Stimulated activated CD8-positive, alpha-beta memory T cell treated with anti-CD3 and anti-CD28 coated beads, Interleukin-7, amount 100 ng/mL, for 48 hours (primary cell): ENCODE measurements around the gene MAP3K6.
"Not testable (repeated sequence)": the region's sequence is repeated elsewhere in the genome, so short reads cannot be mapped to it uniquely, and the experiment has no call there.

ENCODE experiments used
- DNase-seq, 2 donors: peaks; one replicate each; pipeline ENCODE4 v3.0.0-alpha.2; 2020; ENCODE audit warnings: low read depth in 1 of 2; ENCODE audit errors: extremely low read depth in 1 of 2

MAP3K6 gene, protein sequence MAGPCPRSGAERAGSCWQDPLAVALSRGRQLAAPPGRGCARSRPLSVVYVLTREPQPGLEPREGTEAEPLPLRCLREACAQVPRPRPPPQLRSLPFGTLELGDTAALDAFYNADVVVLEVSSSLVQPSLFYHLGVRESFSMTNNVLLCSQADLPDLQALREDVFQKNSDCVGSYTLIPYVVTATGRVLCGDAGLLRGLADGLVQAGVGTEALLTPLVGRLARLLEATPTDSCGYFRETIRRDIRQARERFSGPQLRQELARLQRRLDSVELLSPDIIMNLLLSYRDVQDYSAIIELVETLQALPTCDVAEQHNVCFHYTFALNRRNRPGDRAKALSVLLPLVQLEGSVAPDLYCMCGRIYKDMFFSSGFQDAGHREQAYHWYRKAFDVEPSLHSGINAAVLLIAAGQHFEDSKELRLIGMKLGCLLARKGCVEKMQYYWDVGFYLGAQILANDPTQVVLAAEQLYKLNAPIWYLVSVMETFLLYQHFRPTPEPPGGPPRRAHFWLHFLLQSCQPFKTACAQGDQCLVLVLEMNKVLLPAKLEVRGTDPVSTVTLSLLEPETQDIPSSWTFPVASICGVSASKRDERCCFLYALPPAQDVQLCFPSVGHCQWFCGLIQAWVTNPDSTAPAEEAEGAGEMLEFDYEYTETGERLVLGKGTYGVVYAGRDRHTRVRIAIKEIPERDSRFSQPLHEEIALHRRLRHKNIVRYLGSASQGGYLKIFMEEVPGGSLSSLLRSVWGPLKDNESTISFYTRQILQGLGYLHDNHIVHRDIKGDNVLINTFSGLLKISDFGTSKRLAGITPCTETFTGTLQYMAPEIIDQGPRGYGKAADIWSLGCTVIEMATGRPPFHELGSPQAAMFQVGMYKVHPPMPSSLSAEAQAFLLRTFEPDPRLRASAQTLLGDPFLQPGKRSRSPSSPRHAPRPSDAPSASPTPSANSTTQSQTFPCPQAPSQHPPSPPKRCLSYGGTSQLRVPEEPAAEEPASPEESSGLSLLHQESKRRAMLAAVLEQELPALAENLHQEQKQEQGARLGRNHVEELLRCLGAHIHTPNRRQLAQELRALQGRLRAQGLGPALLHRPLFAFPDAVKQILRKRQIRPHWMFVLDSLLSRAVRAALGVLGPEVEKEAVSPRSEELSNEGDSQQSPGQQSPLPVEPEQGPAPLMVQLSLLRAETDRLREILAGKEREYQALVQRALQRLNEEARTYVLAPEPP (N-terminal part only)

DNA sequence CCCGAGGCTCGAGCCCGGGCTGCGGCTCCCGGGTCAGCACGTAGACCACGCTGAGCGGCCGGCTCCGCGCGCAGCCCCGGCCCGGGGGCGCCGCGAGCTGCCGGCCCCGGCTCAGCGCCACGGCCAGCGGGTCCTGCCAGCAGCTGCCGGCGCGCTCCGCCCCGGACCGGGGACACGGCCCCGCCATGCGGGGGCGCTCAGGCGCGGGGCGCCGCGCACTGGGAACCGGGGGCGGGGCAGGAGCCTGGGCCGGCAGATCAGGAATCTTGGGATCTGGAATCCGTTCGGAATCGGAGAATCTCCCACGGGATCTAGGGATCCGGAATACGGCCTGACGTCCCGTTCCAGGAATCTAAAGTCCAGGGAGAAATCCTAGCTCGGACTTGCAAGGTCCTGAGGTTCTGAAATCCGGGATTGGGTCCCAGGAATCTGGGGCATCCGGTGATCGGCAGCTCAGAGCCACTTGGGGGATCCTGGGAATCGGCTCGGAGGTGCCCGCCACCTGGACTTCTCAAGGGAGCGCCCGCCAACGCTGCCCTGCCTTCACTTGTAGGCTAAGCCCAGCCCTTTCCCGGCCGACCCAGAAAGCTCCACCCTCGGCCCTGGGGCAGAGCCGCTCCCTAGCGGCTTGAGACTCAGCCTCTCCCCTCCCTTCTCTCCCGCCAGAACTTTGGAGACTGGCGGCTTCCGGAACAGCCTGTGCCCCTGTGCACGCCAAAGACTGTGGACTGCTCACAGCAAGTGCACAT lies at the start of gene MAP3K6:
MAP3K6 (minus strand) TSS at position 551 of the 749 bp plus-strand sequence; CDS start at position 187, 364 bp downstream.
- peak in 1 of 2 donors; percentile 37 for DNase-seq

DNA sequence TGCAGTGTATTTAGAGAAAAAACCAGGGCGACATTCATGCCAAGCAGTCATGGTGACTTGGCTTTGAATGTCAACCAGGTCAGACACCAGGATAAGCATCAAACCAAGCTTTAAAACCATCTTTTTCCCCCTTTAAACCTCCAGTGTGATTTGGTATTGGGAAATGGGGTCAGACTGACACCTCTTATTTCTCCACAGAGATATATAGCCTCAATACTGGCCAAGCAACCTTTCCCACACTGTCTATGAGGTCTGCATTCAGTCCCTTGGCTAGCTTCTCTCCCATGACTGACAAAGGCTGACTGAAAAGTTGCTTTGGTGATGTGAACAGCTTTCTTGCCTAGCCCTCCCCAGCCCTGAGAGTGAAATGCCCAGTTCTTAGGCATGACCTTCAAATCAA lies 47.3 kb upstream of the MAP3K6 start:
- DNase-seq: no peak

GRCh38 chr1:27413004-27413403 lies 46.2 kb upstream of the MAP3K6 start:
- no peak for DNase-seq

DNA sequence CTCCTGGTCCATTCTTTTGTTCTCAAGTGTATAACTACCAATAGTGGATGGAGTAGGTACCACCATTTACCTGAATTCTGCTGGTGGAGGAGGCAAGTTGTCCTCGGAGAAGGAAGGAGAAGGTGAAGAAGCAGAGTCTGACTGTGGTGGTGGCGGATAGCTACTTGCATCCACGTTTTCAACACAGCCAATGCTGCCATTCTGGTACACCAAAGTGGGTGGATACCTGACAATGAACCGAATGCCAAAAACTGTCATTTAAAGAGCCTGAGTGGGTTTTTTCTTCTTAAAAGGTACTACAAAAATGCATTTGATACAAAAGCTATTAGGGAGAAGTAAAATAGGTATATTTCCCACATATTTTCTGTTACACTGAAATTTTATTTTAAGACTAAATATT lies 45.7 kb upstream of the MAP3K6 start:
- no peak for DNase-seq

DNA sequence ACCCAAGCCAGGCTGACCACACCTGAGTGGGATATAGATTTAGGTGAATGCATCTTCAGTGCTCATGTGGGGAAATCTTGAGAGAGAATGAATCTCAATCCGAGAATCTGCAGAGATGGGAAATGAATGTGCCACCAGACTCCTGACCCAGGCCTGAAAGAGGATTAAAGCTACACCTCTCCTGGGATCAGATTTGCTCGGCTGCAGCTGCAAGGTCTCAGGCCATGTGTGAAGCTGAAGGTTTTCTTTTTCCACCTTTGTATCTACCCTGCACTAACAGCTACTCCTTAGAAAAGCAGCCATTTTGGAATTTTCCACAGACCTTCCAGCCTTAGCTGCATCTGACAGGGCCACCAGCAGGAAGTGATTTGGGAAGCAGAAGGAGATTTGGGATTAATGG lies 43.9 kb upstream of the MAP3K6 start:
- DNase-seq: no peak

GRCh38 chr1:27409669-27410068 lies 42.9 kb upstream of the MAP3K6 start:
- no peak for DNase-seq

GRCh38 chr1:27408151-27408550 lies 41.4 kb upstream of the MAP3K6 start:
- no peak for DNase-seq

GRCh38 chr1:27406791-27407190 lies 40.0 kb upstream of the MAP3K6 start:
- not testable (repeated sequence) for DNase-seq

GRCh38 chr1:27406362-27406680 lies 39.6 kb upstream of the MAP3K6 start:
- DNase-seq: no peak

DNA sequence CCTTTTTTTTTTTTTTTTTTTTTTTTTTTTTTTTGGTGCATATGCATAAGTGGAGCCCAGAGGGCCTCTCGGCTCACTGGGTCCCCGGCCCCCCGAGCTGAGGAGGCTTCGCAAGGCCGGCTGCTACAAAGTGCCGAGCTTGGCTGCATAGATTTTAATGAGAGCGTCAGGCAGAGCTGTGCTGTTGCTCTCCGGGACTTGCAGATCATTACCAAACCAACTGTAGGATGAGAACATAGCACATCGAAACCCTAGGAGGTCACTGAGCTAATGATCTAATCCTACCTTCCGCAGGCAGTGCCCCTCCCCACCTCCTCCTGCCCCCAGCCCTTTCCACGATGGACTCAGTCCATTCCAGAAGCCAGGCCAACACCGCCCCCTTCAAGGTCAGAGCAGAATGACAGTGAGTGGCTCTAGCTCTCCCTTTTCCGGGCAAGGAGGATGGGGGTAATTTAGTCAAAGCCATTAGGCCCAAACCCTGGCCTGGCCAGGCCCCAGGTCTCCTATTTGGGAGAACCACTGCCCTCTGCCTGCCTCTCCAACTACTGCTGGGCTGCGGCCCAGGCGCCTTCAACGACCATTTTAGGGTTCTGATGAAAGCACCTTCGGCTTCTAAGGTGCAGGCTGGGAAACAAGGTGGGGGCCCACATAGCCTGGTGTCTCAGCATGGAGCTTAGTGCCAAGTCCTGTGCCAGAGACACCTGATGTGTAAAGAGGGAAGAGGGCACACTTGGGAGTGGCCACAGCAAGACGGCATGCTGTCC lies 39.0 kb upstream of the MAP3K6 start:
- not testable (repeated sequence) for DNase-seq

- DNase-seq: no peak
Measured at GRCh38 chr1:27405074-27405473, 38.3 kb upstream of the MAP3K6 start.

DNA sequence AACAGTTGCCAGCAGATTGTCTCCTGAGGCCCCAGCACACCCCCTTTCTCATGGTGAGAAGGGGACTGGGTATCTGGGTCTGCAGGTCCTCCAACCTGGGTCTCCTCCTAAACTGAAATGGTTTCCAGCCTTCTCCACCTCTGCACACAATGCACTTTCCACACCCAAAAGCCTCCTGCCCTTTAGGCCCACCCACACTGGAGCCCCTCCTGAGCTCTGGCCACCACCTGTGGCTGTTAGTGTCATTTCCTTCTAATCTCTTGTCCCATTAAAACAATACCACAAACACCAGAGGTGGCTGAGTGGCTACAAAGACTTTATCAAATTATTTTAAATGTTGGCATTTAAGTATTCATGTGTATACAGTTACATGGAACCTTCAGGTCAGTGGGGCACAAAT lies 37.2 kb upstream of the MAP3K6 start:
- DNase-seq: no peak

DNA sequence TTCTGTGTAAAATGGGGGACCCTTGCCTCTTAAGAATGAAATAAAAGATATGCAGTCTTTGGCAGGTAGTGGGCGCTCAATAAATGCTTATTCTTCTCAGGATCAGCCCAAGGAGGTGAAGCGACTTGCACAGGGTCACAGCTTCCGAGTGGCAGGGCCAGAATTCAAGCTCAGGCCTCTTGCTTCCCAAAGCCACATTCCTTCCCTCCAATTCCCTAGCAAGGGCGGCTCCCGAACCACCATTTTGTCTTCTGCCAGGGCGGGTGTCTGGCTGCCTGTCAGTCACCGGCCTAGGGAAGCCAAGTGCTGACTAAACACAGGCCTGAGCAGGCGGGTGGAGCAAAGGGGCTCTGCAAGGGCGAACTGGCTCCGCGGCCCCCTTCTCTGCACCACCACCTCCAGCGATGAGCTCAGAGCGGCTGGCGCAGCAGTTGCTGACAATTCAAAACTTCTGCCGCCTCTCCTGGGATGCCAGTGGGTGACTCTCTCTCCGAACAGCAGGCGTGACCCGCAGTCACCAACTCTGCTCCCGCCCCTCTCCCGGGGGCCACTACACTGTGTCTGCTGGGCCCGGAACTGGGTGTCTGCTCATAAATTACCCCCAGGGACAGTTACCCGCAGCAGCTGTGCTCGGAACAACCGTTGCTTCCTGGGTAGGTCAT lies 36.4 kb upstream of the MAP3K6 start:
- no peak for DNase-seq

- no peak for DNase-seq
Measured at GRCh38 chr1:27402349-27402754, 35.6 kb upstream of the MAP3K6 start.

GRCh38 chr1:27400963-27401341 lies 34.2 kb upstream of the MAP3K6 start:
- DNase-seq: no peak

- no peak for DNase-seq
Measured at GRCh38 chr1:27400082-27400962, 33.6 kb upstream of the MAP3K6 start.

DNA sequence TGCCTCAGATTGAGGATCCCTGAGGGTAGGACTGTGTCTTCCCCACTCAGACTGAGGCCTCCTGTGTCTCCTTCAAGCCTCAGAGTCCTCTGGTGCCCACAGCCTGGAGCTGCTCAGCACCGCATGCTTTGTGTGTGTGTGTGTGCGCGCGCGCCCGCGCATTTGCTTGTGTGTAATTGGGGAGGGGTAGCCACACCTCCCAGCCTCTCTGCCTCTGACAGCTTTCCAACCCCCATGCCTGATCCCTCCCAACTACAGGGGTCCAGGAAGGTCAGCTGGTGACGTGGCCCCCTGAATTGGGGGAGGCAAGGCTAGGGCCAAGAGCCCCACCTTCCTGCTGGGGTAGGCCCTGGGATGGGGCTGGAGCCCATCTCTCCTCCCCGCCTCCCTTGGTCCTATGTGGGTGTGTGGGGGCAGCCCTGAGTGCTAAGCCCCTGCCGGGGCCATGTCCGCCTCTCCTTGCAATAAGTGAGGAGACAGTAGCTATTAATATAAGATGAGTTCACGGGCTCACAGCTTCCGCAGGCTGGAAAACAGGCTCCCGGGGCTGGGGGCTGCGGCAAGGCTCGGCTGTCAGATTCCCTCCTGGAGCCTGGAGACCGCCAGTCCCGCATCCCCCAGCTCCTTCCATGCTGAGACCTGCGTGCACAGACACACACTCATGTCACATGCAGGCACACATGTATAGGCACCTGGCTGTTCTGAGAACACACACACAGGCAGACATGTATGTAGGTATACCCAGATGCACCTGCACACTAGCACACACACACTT lies 32.7 kb upstream of the MAP3K6 start:
- no peak for DNase-seq
